HG02970 (cell line): ENCODE measurements around the gene EBPL.
"Not testable (repeated sequence)": the region's sequence is repeated elsewhere in the genome, so short reads cannot be mapped to it uniquely, and the experiment has no call there.

ENCODE experiments used
- ATAC-seq: cut with Tn5 transposase; IDR thresholded peaks from one replicate; pipeline ENCODE4 v1.9.1; 2021; ENCODE audit warnings: mild to moderate bottlenecking, moderate library complexity, moderate number of reproducible peaks; ENCODE audit not compliant: unreplicated experiment, low FRiP score

The EBPL gene

GRCh38 chr13:49636705-49637104 lies 54.6 kb downstream of the EBPL start:
- no peak for ATAC-seq

GRCh38 chr13:49635599-49636433 lies 55.5 kb downstream of the EBPL start:
- ATAC-seq, result no peak

GRCh38 chr13:49633710-49634109 lies 57.6 kb downstream of the EBPL start:
- ATAC-seq, result no peak

GRCh38 chr13:49632156-49632555 lies 59.1 kb downstream of the EBPL start:
- no peak for ATAC-seq

GRCh38 chr13:49630580-49630979 lies 60.7 kb downstream of the EBPL start:
- no peak for ATAC-seq

GRCh38 chr13:49629947-49630346 lies 61.3 kb downstream of the EBPL start:
- ATAC-seq, result no peak

GRCh38 chr13:49629196-49629938 lies 61.9 kb downstream of the EBPL start:
- ATAC-seq, result no peak

GRCh38 chr13:49627831-49628652 lies 63.2 kb downstream of the EBPL start, which contains the start of gene ARL11:
Gene ARL11, plus strand, starts transcription at chr13:49628507. Its CDS starts 1,941 bp downstream, at chr13:49630448.
- ATAC-seq, result peak; percentile 69

- ATAC-seq, result no peak
These were observed 65.8 kb downstream of the EBPL start for GRCh38 chr13:49625392-49626079.

- ATAC-seq, result no peak
These were observed 67.1 kb downstream of the EBPL start for GRCh38 chr13:49624229-49624628.

- ATAC-seq, result no peak
These were observed 68.9 kb downstream of the EBPL start for GRCh38 chr13:49622174-49622946.

- ATAC-seq, result no peak
These were observed 71.1 kb downstream of the EBPL start for GRCh38 chr13:49620170-49620621.

GRCh38 chr13:49616676-49617065 lies 74.6 kb downstream of the EBPL start:
- no peak for ATAC-seq

- no peak for ATAC-seq
These were observed 75.2 kb downstream of the EBPL start for GRCh38 chr13:49615836-49616675.

GRCh38 chr13:49612042-49612441 lies 79.2 kb downstream of the EBPL start:
- not testable (repeated sequence) for ATAC-seq
